Esophagus muscularis mucosa (tissue), 4 donors: ENCODE results near the gene SGCG. TPM values are rescaled to one million over a fixed set of nuclear protein-coding genes. Genes with fewer than 3 reads are reported as not detected.
A peak's percentile ranks its signal among the peaks of the same experiment; 100 is the strongest.

Experiments
- DNase-seq: peaks from one replicate; pipeline ENCODE4 v3.0.0-alpha.2; 2017; ENCODE audit errors: extremely low spot score
- H3K27ac ChIP-seq, 4 donors: fragments of 200-600 bp; sonication (generic); replicated peaks in 1 of 4; 1 replicate in 3 of 4; 2 replicates in 1 of 4; pipeline ENCODE4 v1.5.1; 2016 to 2019; ENCODE audit warnings: mild to moderate bottlenecking in 1 of 4
- H3K27me3 ChIP-seq, 4 donors: fragments of 200-600 bp; sonication (generic); one replicate each; pipeline versions ENCODE4 v1.5.1 to v1.6.0; 2016 to 2019
- H3K36me3 ChIP-seq, 4 donors: fragments of 200-600 bp; sonication (generic); one replicate each; pipeline ENCODE4 v1.5.1; 2016 to 2019
- H3K4me1 ChIP-seq, 4 donors: fragments of 200-600 bp; sonication (generic); one replicate each; pipeline ENCODE4 v1.5.1; 2016 to 2019
- H3K4me3 ChIP-seq, 4 donors: fragments of 200-600 bp; sonication (generic); 1 replicate in 2 of 4; 2 replicates in 2 of 4; pipeline ENCODE4 v1.5.1; 2016 to 2019; ENCODE audit warnings: mild to moderate bottlenecking in 4 of 4, moderate library complexity in 1 of 4
- H3K9me3 ChIP-seq, 4 donors: fragments of 200-600 bp; sonication (generic); 1 replicate in 3 of 4; 2 replicates in 1 of 4; pipeline ENCODE4 v1.5.1; 2016 to 2019
- EP300 ChIP-seq: sonication (generic); formaldehyde crosslinking; IDR thresholded peaks from one replicate; pipeline ENCODE4 v1.6.1; 2017; ENCODE audit warnings: antibody characterized with exemption
- POLR2A ChIP-seq: fragments of 450-650 bp; IDR thresholded peaks from one replicate; pipeline ENCODE4 v1.6.1; 2017; ENCODE audit warnings: antibody characterized with exemption, moderate library complexity, mild to moderate bottlenecking, low read depth
- POLR2AphosphoS5 ChIP-seq, 2 donors: sonication (generic); formaldehyde crosslinking; IDR thresholded peaks; one replicate each; pipeline ENCODE4 v1.6.1; 2017; ENCODE audit warnings: antibody characterized with exemption in 2 of 2
- WGBS: methylation state at CpG from one replicate; pipeline ENCODE4 v1.1.5; 2018; 5-methylcytosine and 5-hydroxymethylcytosine counted together
- intact Hi-C: fragments of 100-400 bp; cut with DNase I; formaldehyde crosslinking; loops from one replicate; pipeline ENCODE4 v1.15.1; 2023
- total RNA-seq, 4 donors: library from RNA; depleted of rRNA; stranded (reverse); fragments of >200 nt; gene quantifications; one replicate each; pipeline versions ENCODE4 v1.1.0 to v1.2.1, GENCODE V29; 2016
- TF ChIP-seq, protein P1 (sequence below), 3 experiments: fragments of 200-600 bp in 2 of 3; fragments of 450-650 bp in 1 of 3; sonication (generic) in 2 of 3; IDR thresholded peaks; one replicate each; pipeline ENCODE4 v1.5.1; 2017 to 2019; ENCODE audit warnings: antibody characterized with exemption in 3 of 3, mild to moderate bottlenecking in 2 of 3, moderate library complexity in 1 of 3

Gene SGCG
- total RNA-seq, 4 donors from 2014 or later: 0.42 to 1.7 (median 1.1) TPM

- no peak overlapping the region for H3K27ac ChIP-seq
- H3K27me3 ChIP-seq: no peaks in the 10 kb centered on the region
- TF ChIP-seq POLR2A: no peak
- TF ChIP-seq, protein P1, sequence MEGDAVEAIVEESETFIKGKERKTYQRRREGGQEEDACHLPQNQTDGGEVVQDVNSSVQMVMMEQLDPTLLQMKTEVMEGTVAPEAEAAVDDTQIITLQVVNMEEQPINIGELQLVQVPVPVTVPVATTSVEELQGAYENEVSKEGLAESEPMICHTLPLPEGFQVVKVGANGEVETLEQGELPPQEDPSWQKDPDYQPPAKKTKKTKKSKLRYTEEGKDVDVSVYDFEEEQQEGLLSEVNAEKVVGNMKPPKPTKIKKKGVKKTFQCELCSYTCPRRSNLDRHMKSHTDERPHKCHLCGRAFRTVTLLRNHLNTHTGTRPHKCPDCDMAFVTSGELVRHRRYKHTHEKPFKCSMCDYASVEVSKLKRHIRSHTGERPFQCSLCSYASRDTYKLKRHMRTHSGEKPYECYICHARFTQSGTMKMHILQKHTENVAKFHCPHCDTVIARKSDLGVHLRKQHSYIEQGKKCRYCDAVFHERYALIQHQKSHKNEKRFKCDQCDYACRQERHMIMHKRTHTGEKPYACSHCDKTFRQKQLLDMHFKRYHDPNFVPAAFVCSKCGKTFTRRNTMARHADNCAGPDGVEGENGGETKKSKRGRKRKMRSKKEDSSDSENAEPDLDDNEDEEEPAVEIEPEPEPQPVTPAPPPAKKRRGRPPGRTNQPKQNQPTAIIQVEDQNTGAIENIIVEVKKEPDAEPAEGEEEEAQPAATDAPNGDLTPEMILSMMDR (IDR thresholded peaks at IDR 0.05): peak in 2 of 3 experiments; percentile 22 to 29
- H3K4me1 ChIP-seq: no peaks in the 10 kb centered on the region
- H3K36me3 ChIP-seq: no peaks in the 10 kb centered on the region
- no peaks in the 10 kb centered on the region for H3K9me3 ChIP-seq
- 0% methylated on average over 1 of the region's 1 CpG for WGBS
- DNase-seq: no peak
- no peak overlapping the region for H3K4me3 ChIP-seq
- intact Hi-C loops: no loop called here
Measured at GRCh38 chr13:23175920-23176319, 4.9 kb upstream of the SGCG start.

GRCh38 chr13:23182142-23182541 is 1.4 kb downstream of the SGCG start:
- intact Hi-C loops: no loop called here
- Histone ChIP-seq H3K9me3 (no peaks in the 10 kb centered on the region), H3K4me3 (no peak overlapping the region), H3K4me1 (no peaks in the 10 kb centered on the region), H3K36me3 (no peaks in the 10 kb centered on the region), H3K27me3 (no peaks in the 10 kb centered on the region), H3K27ac (no peak overlapping the region)
- WGBS: 77% methylated on average over 2 of the region's 2 CpGs
- no peak for TF ChIP-seq POLR2AphosphoS5 (IDR thresholded peaks at IDR 0.05)
- no peak for TF ChIP-seq EP300
- no peak for TF ChIP-seq POLR2A
- TF ChIP-seq, protein P1 (IDR thresholded peaks at IDR 0.05): no peak
- DNase-seq: no peak

DNA sequence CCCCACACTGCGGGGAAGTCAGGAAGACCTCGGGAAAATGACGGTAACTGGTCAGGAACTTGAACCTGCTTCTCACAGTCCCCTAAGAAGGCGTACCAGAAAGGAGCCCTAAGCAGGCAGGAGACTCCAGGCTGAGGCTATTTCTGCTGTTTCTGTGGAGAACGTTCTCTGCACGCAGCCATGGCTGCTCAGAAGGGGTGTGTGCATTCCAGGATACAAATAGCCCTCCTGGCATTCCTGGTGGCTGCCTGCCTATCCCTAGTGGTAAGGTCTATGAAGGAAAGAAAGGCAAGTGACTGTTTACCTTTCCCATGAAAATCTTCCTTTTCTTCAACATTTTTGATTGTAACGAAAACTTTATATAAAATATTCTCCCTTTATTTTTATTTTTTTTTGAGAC is 2.5 kb downstream of the SGCG start:
- WGBS: 88% methylated on average over 7 of the region's 7 CpGs
- H3K9me3 ChIP-seq: no peaks in the 10 kb centered on the region
- H3K4me3 ChIP-seq: no peak overlapping the region
- no peak overlapping the region for H3K27ac ChIP-seq
- no peak for DNase-seq
- TF ChIP-seq POLR2A (no peak), POLR2AphosphoS5 (IDR thresholded peaks at IDR 0.05) (no peak), EP300 (no peak)
- TF ChIP-seq, protein P1 (IDR thresholded peaks at IDR 0.05): no peak
- H3K36me3 ChIP-seq: no peaks in the 10 kb centered on the region
- H3K27me3 ChIP-seq: no peaks in the 10 kb centered on the region
- intact Hi-C loops: no loop called here
- no peaks in the 10 kb centered on the region for H3K4me1 ChIP-seq

GRCh38 chr13:23185542-23185941 is 4.8 kb downstream of the SGCG start:
- intact Hi-C loops: no loop called here
- Histone ChIP-seq H3K9me3 (no peaks in the 10 kb centered on the region), H3K27ac (no peak overlapping the region), H3K36me3 (no peaks in the 10 kb centered on the region), H3K27me3 (no peaks in the 10 kb centered on the region), H3K4me3 (no peak overlapping the region), H3K4me1 (no peaks in the 10 kb centered on the region)
- 95% methylated on average over 7 of the region's 9 CpGs for WGBS
- TF ChIP-seq, protein P1 (IDR thresholded peaks at IDR 0.05): no peak
- TF ChIP-seq POLR2AphosphoS5 (IDR thresholded peaks at IDR 0.05) (no peak), POLR2A (no peak), EP300 (no peak)
- DNase-seq: no peak

DNA sequence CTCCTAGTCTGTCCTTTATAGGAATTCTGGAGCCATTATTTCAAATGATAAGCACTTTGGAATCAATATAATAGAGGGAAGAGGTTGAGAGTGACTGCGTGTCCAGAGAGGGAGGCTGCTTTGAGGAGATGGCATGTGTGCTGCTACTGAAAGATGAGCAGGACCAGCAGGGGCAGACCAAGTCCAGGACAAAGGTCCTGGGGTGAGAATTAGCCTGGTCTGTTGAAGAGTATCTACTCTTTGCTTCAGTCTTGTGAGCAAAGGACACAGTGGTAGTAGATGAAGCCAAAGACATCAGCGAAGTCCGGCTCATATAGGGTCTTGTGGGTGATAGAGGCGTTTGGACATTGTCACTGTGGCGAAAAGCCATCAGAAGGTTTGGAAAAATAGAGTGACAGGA is 21.1 kb downstream of the SGCG start:
- Histone ChIP-seq H3K9me3 (no peaks in the 10 kb centered on the region), H3K27ac (no peak overlapping the region), H3K27me3 (no peaks in the 10 kb centered on the region), H3K36me3 (peaks cover 0 to 9% (median 0%) of the 10 kb centered on the region in 4 donors), H3K4me3 (no peak overlapping the region), H3K4me1 (no peaks in the 10 kb centered on the region)
- no peak for DNase-seq
- 89% methylated on average over 5 of the region's 5 CpGs for WGBS
- no peak for TF ChIP-seq EP300
- no peak for TF ChIP-seq POLR2A
- no peak for TF ChIP-seq POLR2AphosphoS5 (IDR thresholded peaks at IDR 0.05)
- TF ChIP-seq, protein P1 (IDR thresholded peaks at IDR 0.05): no peak
- intact Hi-C loops: no loop called here
